Ishikawa (cell line): ENCODE measurements around the gene MCOLN2.

Experiments used
- CEBPB ChIP-seq: IDR thresholded peaks from 2 replicates; pipeline ENCODE4 v1.6.1; 2012
- CREB1 ChIP-seq: IDR thresholded peaks from 2 replicates; pipeline ENCODE4 v1.6.1; 2012; ENCODE audit warnings: low read depth
- EGR1 ChIP-seq: IDR thresholded peaks from 2 replicates; pipeline ENCODE4 v1.6.1; 2012
- EP300 ChIP-seq: IDR thresholded peaks from 2 replicates; pipeline ENCODE4 v1.6.1; 2012; ENCODE audit warnings: borderline replicate concordance
- FOXM1 ChIP-seq: IDR thresholded peaks from 2 replicates; pipeline ENCODE4 v1.6.1; 2012; ENCODE audit warnings: low read depth, borderline replicate concordance
- NFIC ChIP-seq: IDR thresholded peaks from 2 replicates; pipeline ENCODE4 v1.6.1; 2012
- RAD21 ChIP-seq: IDR thresholded peaks from 2 replicates; pipeline ENCODE4 v1.6.1; 2012; ENCODE audit warnings: low read depth
- TAF1 ChIP-seq: IDR thresholded peaks from 2 replicates; pipeline ENCODE4 v1.6.1; 2012; ENCODE audit warnings: low read depth, mild to moderate bottlenecking
- TCF12 ChIP-seq: IDR thresholded peaks from 2 replicates; pipeline ENCODE4 v1.6.1; 2012; ENCODE audit warnings: low read depth
- TEAD4 ChIP-seq: IDR thresholded peaks from 2 replicates; pipeline ENCODE4 v1.6.1; 2012
- YY1 ChIP-seq: IDR thresholded peaks from 2 replicates; pipeline ENCODE4 v1.6.1; 2012; ENCODE audit warnings: low read depth
- ZBTB7A ChIP-seq: IDR thresholded peaks from 2 replicates; pipeline ENCODE4 v1.6.1; 2012; ENCODE audit warnings: low read depth
- TF ChIP-seq, protein P1 (sequence below): IDR thresholded peaks from 2 replicates; pipeline ENCODE4 v1.6.1; 2012
- TF ChIP-seq, protein P2 (sequence below): IDR thresholded peaks from 2 replicates; pipeline ENCODE4 v1.6.1; 2012
- TF ChIP-seq, protein P3 (sequence below): IDR thresholded peaks from 2 replicates; pipeline ENCODE4 v1.6.1; 2012; ENCODE audit warnings: low read depth, mild to moderate bottlenecking

Gene MCOLN2

DNA sequence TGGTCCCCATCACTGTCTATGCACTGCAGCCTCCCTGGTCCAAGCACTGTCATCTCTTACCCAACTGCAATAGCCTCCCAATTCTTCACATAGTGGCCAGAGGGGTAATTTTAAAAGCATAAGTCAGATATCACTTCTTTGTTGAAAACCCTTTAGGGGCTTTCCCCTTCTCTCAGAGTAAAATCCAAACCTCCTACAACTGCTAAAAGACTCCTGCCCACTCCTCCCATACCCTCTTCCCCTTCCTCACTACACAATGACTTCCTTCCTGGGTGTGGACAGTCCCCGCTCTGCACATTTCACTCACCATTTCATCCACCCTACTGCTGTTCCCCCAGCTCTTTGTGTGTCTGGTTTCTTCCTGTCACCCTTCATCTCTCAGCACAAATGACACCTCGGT, 8.3 kb downstream of the MCOLN2 start:
- TF ChIP-seq YY1 (no peak), EGR1 (no peak), TCF12 (no peak), TEAD4 (no peak), CEBPB (no peak), TAF1 (no peak), EP300 (no peak), NFIC (no peak), FOXM1 (no peak), CREB1 (no peak), RAD21 (no peak), ZBTB7A (no peak)
- TF ChIP-seq, protein P1, sequence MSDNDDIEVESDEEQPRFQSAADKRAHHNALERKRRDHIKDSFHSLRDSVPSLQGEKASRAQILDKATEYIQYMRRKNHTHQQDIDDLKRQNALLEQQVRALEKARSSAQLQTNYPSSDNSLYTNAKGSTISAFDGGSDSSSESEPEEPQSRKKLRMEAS: no peak
- TF ChIP-seq, protein P2, sequence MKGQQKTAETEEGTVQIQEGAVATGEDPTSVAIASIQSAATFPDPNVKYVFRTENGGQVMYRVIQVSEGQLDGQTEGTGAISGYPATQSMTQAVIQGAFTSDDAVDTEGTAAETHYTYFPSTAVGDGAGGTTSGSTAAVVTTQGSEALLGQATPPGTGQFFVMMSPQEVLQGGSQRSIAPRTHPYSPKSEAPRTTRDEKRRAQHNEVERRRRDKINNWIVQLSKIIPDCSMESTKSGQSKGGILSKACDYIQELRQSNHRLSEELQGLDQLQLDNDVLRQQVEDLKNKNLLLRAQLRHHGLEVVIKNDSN: no peak
- TF ChIP-seq, protein P3, sequence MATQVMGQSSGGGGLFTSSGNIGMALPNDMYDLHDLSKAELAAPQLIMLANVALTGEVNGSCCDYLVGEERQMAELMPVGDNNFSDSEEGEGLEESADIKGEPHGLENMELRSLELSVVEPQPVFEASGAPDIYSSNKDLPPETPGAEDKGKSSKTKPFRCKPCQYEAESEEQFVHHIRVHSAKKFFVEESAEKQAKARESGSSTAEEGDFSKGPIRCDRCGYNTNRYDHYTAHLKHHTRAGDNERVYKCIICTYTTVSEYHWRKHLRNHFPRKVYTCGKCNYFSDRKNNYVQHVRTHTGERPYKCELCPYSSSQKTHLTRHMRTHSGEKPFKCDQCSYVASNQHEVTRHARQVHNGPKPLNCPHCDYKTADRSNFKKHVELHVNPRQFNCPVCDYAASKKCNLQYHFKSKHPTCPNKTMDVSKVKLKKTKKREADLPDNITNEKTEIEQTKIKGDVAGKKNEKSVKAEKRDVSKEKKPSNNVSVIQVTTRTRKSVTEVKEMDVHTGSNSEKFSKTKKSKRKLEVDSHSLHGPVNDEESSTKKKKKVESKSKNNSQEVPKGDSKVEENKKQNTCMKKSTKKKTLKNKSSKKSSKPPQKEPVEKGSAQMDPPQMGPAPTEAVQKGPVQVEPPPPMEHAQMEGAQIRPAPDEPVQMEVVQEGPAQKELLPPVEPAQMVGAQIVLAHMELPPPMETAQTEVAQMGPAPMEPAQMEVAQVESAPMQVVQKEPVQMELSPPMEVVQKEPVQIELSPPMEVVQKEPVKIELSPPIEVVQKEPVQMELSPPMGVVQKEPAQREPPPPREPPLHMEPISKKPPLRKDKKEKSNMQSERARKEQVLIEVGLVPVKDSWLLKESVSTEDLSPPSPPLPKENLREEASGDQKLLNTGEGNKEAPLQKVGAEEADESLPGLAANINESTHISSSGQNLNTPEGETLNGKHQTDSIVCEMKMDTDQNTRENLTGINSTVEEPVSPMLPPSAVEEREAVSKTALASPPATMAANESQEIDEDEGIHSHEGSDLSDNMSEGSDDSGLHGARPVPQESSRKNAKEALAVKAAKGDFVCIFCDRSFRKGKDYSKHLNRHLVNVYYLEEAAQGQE: no peak

DNA sequence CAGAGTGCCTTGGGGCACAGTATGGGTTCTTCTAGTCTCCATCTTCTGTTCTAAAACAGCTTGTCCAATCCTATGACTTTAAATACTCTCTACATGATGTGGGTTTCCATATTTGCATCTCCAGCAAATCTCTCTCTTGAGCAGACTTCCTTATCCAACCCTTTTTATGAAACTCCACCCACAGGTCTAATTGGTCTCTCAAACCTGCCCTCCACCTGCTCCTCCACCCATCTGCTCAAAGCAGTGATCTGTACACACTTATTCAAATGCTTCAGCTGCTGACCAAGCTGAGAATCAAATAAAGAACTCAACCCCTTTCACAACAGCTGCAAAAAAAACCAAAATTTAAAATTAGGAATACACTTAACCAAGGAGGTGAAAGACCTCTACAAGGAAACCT, 11.5 kb downstream of the MCOLN2 start:
- TF ChIP-seq CREB1: no peak
- TF ChIP-seq TEAD4: no peak
- TF ChIP-seq EP300: no peak
- TF ChIP-seq TCF12: no peak
- no peak for TF ChIP-seq ZBTB7A
- TF ChIP-seq NFIC: no peak
- TF ChIP-seq, protein P1: no peak
- TF ChIP-seq, protein P3: no peak
- TF ChIP-seq FOXM1: no peak
- no peak for TF ChIP-seq EGR1
- TF ChIP-seq CEBPB: no peak
- TF ChIP-seq, protein P2: no peak
- no peak for TF ChIP-seq YY1
- TF ChIP-seq RAD21: no peak
- TF ChIP-seq TAF1: no peak

DNA sequence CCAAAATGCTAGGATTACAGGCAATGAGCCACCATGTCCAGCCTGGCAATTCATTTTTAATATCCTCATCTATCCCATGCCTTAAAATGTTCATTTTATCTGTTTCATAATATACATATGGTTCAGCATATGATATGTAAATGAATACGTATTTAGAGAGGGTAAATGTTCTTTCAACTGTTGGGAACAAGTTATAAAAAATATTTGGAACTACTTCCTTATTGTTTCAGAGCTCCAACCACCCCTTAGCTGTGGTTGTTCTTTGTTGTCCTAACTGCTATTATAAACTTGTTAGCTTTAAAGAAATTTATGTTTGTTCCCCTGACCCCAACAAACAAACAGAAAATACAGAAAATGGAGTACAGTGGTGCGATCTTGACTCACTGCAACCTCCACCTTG, 14.5 kb downstream of the MCOLN2 start:
- TF ChIP-seq FOXM1 (no peak), EP300 (no peak), EGR1 (no peak), TCF12 (no peak), RAD21 (no peak), ZBTB7A (no peak), YY1 (no peak), CREB1 (no peak), TEAD4 (no peak), TAF1 (no peak), NFIC (no peak), CEBPB (no peak)
- TF ChIP-seq, protein P2: no peak
- TF ChIP-seq, protein P1: no peak
- TF ChIP-seq, protein P3: no peak

DNA sequence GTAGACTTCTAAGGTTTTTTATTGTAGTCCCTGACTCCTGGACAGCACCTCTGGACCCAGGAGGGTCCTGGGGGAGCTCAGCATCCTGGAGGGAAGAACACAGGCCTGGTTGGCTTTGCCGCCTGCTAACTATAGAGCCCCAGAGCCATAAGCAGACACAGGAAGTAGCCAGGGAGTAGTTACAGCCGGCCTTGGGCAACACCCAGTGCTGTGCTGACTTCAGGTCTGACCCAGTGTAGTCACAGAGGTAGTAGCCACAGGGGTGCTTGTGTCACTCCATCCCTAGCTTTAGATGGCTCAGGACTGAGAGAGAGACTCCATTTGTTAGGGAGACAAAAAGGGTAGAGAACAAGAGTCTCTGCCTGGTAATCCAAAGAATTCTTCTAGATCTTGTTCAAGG, 21.9 kb downstream of the MCOLN2 start:
- TF ChIP-seq YY1: no peak
- no peak for TF ChIP-seq EGR1
- TF ChIP-seq TEAD4: no peak
- TF ChIP-seq FOXM1: no peak
- TF ChIP-seq CREB1: no peak
- no peak for TF ChIP-seq EP300
